Erythroblast (primary cell): ENCODE results near the gene ADAMTS9.

Experiments
- GATA1 ChIP-seq: IDR thresholded peaks from 2 replicates; pipeline ENCODE4 v1.6.1; 2011; ENCODE audit warnings: low read depth, mild to moderate bottlenecking, control low read depth, low read length, moderate library complexity
- POLR2A ChIP-seq: IDR thresholded peaks from 2 replicates; pipeline ENCODE4 v1.6.1; 2011; ENCODE audit warnings: mild to moderate bottlenecking, low read length

- no peak for TF ChIP-seq POLR2A
- TF ChIP-seq GATA1, result no peak
Measured at GRCh38 chr3:64705946-64706345, 18.1 kb upstream of the ADAMTS9 start.
